Natural killer cell (primary cell): Measurements from ENCODE around the gene PRIMPOL. TPM values are rescaled to one million over a fixed set of nuclear protein-coding genes. Genes with fewer than 3 reads are reported as not detected.

ENCODE experiments used
- ATAC-seq, 3 donors: fragments of 150-1000 bp in 2 of 3; fragments of 200-7000 bp in 1 of 3; cut with Tn5 transposase; 1 replicate in 1 of 3; 2 replicates in 2 of 3; pipeline ENCODE4 v1.10.0; 2021; ENCODE audit warnings: mild to moderate bottlenecking in 2 of 3, moderate library complexity in 2 of 3
- DNase-seq, 2 donors: peaks; one replicate each; pipeline versions ENCODE4 v3.0.0 to v3.0.0-alpha.2; 2013 to 2021; ENCODE audit warnings: mixed read lengths in 1 of 2
- H3K27ac ChIP-seq: one replicate; pipeline ENCODE4 v1.5.1; 2013; ENCODE audit warnings: mild to moderate bottlenecking, low read length
- H3K27me3 ChIP-seq: one replicate; pipeline ENCODE4 v1.6.1; 2013; ENCODE audit warnings: low read length; ENCODE audit not compliant: control insufficient read depth, insufficient read depth
- H3K36me3 ChIP-seq: one replicate; pipeline ENCODE4 v1.6.1; 2013; ENCODE audit warnings: low read length; ENCODE audit not compliant: control insufficient read depth, insufficient read depth
- H3K4me1 ChIP-seq: one replicate; pipeline ENCODE4 v1.6.1; 2013; ENCODE audit warnings: low read length; ENCODE audit not compliant: control insufficient read depth, insufficient read depth
- H3K4me3 ChIP-seq: one replicate; pipeline ENCODE4 v1.5.1; 2013; ENCODE audit warnings: low read length
- H3K9me3 ChIP-seq: one replicate; pipeline ENCODE4 v1.6.1; 2013; ENCODE audit warnings: low read length; ENCODE audit not compliant: control insufficient read depth, insufficient read depth
- H3K27ac Mint-ChIP-seq, 2 donors: one replicate each; pipeline ENCODE4 v1.8.0; 2022; ENCODE audit warnings: mild to moderate bottlenecking in 2 of 2, mixed read lengths in 2 of 2, moderate library complexity in 1 of 2
- H3K27me3 Mint-ChIP-seq, 2 donors: one replicate each; pipeline ENCODE4 v1.8.0; 2022; ENCODE audit warnings: low read depth in 2 of 2, mixed read lengths in 2 of 2
- H3K36me3 Mint-ChIP-seq: one replicate; pipeline ENCODE4 v1.8.0; 2022; ENCODE audit warnings: mixed read lengths
- H3K4me1 Mint-ChIP-seq, 2 donors: one replicate each; pipeline ENCODE4 v1.8.0; 2022; ENCODE audit warnings: mixed read lengths in 2 of 2
- H3K4me3 Mint-ChIP-seq: one replicate; pipeline ENCODE4 v1.8.0; 2022; ENCODE audit warnings: mild to moderate bottlenecking, moderate library complexity, mixed read lengths
- H3K9me3 Mint-ChIP-seq, 2 donors: one replicate each; pipeline ENCODE4 v1.8.0; 2022; ENCODE audit warnings: mixed read lengths in 2 of 2
- WGBS: methylation state at CpG from one replicate; pipeline ENCODE4 v1.1.7; 2013; ENCODE audit warnings: missing lambda C conversion rate; ENCODE audit not compliant: insufficient coverage; 5-methylcytosine and 5-hydroxymethylcytosine counted together
- intact Hi-C: fragments of 100-400 bp; cut with micrococcal nuclease; formaldehyde crosslinking; loops from one replicate; pipeline ENCODE4 v1.14.2; 2022
- total RNA-seq, 4 donors: library from RNA; stranded (reverse); fragments of 120-200 nt in 1 of 4; gene quantifications; one replicate each; pipeline versions ENCODE4 v1.2.3 to v1.2.4, GENCODE V29; 2013 to 2022
- TF ChIP-seq, protein P1 (sequence below): fragments of 200-600 bp; IDR thresholded peaks from one replicate; pipeline ENCODE4 v1.8.0; 2022; ENCODE audit warnings: antibody characterized with exemption

Gene PRIMPOL
- total RNA-seq, 3 donors from 2014 or later (not counting 1 experiment from before 2014, with no cell fraction given): 13.2 to 17.9 (median 16.9) TPM

DNA sequence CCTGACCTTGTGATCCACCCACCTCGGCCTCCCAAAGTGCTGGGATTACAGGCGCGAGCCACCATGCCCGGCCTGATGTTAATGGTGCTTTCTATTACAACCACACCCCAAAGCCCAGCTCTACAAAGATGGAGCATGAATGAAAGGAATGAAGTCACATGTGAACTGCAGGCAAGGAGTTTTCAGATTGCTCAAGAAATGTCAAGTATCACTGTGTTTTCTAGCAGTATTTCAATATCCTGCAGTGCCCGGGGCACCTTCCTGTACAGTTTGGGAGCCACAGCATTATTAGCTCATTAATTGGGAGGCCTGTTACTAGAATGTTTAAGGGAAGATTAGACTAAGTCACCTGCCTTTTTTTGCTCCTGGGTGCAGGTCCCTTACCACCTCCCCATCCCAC, 40.1 kb downstream of the PRIMPOL start:
- Histone ChIP-seq H3K27ac (no peak overlapping the region), H3K4me1 (peaks cover 4% of the 10 kb centered on the region), H3K27me3 (no peaks in the 10 kb centered on the region), H3K4me3 (no peak overlapping the region), H3K36me3 (peaks cover 21% of the 10 kb centered on the region), H3K9me3 (no peaks in the 10 kb centered on the region)
- Mint-ChIP-seq H3K27ac (no peak overlapping the region), H3K27me3 (no peaks in the 10 kb centered on the region), H3K4me1 (peaks cover 8% of the 10 kb centered on the region in 2 donors), H3K9me3 (no peaks in the 10 kb centered on the region), H3K4me3 (no peak overlapping the region), H3K36me3 (no peaks in the 10 kb centered on the region)
- ATAC-seq: no peak
- no peak for DNase-seq
- TF ChIP-seq, protein P1, sequence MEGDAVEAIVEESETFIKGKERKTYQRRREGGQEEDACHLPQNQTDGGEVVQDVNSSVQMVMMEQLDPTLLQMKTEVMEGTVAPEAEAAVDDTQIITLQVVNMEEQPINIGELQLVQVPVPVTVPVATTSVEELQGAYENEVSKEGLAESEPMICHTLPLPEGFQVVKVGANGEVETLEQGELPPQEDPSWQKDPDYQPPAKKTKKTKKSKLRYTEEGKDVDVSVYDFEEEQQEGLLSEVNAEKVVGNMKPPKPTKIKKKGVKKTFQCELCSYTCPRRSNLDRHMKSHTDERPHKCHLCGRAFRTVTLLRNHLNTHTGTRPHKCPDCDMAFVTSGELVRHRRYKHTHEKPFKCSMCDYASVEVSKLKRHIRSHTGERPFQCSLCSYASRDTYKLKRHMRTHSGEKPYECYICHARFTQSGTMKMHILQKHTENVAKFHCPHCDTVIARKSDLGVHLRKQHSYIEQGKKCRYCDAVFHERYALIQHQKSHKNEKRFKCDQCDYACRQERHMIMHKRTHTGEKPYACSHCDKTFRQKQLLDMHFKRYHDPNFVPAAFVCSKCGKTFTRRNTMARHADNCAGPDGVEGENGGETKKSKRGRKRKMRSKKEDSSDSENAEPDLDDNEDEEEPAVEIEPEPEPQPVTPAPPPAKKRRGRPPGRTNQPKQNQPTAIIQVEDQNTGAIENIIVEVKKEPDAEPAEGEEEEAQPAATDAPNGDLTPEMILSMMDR: no peak
- WGBS: 96% methylated on average over 2 of the region's 5 CpGs
- intact Hi-C loops: no loop called here

DNA sequence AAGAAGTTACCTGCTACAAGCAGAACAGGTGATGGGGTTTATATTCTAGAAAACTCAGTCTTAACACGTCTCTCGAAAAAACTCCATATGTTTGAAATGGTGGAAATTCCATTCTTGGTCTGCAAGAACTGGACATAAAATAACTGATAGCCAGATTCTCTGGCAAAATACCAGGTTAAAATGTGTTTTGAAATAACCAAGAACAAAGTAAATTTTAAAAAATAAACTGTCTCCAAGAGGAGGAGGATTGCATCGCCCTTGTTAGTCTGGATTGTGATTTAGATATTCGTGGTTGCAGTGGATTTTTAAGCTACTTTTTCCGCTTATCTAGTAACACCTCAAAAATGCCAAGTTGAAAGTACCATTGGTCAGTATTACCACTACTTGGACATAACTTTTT, 43.5 kb downstream of the PRIMPOL start:
- ATAC-seq (no peak), DNase-seq (no peak)
- no peak overlapping the region for H3K4me3 ChIP-seq
- H3K36me3 Mint-ChIP-seq: no peaks in the 10 kb centered on the region
- H3K4me1 ChIP-seq: no peaks in the 10 kb centered on the region
- no peaks in the 10 kb centered on the region for H3K9me3 ChIP-seq
- TF ChIP-seq, protein P1: no peak
- 100% methylated on average over 2 of the region's 5 CpGs for WGBS
- no peaks in the 10 kb centered on the region for H3K9me3 Mint-ChIP-seq
- H3K4me3 Mint-ChIP-seq: no peak overlapping the region
- H3K4me1 Mint-ChIP-seq: no peaks in the 10 kb centered on the region
- H3K27me3 Mint-ChIP-seq: no peaks in the 10 kb centered on the region
- no peak overlapping the region for H3K27ac ChIP-seq
- intact Hi-C loops: no loop called here
- no peaks in the 10 kb centered on the region for H3K27me3 ChIP-seq
- H3K36me3 ChIP-seq: peaks cover 33% of the 10 kb centered on the region
- H3K27ac Mint-ChIP-seq: no peak overlapping the region

DNA sequence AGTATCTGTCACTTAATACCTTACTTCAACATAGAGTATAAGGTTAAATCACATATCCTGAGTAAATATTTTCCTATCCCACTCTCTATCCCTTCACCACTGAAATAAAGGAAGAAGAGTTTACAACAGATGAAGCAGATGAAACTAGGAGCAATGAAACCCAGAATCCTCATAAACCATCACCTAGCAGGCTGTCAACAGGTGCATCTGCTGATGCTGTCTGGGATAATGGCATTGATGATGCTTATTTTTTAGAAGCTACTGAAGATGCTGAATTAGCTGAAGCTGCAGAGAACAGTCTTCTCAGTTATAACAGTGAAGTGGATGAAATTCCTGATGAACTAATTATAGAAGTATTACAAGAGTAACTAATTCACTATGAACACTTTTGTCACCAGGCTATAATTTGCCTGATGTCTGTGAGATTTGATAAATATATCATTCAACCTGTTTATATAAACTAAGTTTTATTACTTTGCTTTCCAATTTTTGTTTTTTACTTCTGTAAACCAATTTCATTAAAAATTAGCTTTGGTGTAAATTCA, 44.9 kb downstream of the PRIMPOL start:
- TF ChIP-seq, protein P1: no peak
- no peak for ATAC-seq
- Histone ChIP-seq H3K9me3 (no peaks in the 10 kb centered on the region), H3K4me3 (no peak overlapping the region), H3K4me1 (no peaks in the 10 kb centered on the region), H3K36me3 (peaks cover 33% of the 10 kb centered on the region), H3K27me3 (no peaks in the 10 kb centered on the region), H3K27ac (no peak overlapping the region)
- Mint-ChIP-seq H3K27ac (no peak overlapping the region), H3K36me3 (no peaks in the 10 kb centered on the region), H3K27me3 (no peaks in the 10 kb centered on the region), H3K9me3 (no peaks in the 10 kb centered on the region), H3K4me1 (no peaks in the 10 kb centered on the region), H3K4me3 (no peak overlapping the region)
- intact Hi-C loops: no loop called here
- no peak for DNase-seq

DNA sequence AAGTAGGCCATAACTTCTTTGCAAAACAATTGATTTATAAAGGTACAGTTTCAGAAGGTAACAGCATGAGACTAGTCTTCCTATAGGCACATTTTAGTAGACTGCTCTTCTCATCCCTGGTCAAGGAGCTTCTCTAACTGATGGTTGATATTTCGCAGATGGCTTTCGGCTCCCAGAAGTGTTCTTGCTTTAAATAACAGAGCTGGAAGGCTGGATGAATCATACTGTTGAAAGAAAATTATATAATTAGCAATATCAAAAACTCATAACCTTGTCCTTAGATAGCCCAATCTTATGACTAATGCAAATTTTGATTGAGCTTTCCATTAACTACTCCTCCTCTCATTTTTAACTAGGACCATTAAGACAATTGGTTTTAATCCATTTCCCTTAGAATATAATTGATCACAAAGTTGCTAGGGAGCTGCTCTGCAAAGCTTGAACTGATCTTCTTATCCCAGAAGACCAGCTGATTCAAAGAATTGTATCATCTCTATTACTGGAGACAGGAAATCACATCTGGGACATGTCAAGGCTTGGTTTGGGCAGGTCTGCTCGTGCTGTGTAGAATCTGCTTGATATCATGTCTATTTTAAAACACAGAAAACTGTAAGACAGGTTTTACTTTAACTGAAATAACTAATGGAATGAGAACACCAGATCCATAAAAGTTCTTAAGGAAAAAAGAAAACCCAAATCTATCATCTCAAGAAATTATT, 45.8 kb downstream of the PRIMPOL start:
- H3K36me3 ChIP-seq: peaks cover 33% of the 10 kb centered on the region
- H3K9me3 Mint-ChIP-seq: no peaks in the 10 kb centered on the region
- no peaks in the 10 kb centered on the region for H3K27me3 ChIP-seq
- no peaks in the 10 kb centered on the region for H3K9me3 ChIP-seq
- no peaks in the 10 kb centered on the region for H3K4me1 ChIP-seq
- H3K36me3 Mint-ChIP-seq: no peaks in the 10 kb centered on the region
- no peak overlapping the region for H3K4me3 ChIP-seq
- no peak overlapping the region for H3K27ac Mint-ChIP-seq
- no CpG with 5 or more reads among the region's 3 CpGs for WGBS
- TF ChIP-seq, protein P1: no peak
- no peak overlapping the region for H3K4me3 Mint-ChIP-seq
- no peak overlapping the region for H3K27ac ChIP-seq
- intact Hi-C loops: no loop called here
- DNase-seq (no peak), ATAC-seq (no peak)
- no peaks in the 10 kb centered on the region for H3K27me3 Mint-ChIP-seq
- no peaks in the 10 kb centered on the region for H3K4me1 Mint-ChIP-seq
